ENCODE results near the gene XYLT1. TPM values are rescaled to one million over a fixed set of nuclear protein-coding genes. Genes with fewer than 3 reads are reported as not detected.

The XYLT1 gene
- total RNA-seq, 4 donors from 2014 or later, result 5.6 to 14.9 (median 10.8) TPM

DNA sequence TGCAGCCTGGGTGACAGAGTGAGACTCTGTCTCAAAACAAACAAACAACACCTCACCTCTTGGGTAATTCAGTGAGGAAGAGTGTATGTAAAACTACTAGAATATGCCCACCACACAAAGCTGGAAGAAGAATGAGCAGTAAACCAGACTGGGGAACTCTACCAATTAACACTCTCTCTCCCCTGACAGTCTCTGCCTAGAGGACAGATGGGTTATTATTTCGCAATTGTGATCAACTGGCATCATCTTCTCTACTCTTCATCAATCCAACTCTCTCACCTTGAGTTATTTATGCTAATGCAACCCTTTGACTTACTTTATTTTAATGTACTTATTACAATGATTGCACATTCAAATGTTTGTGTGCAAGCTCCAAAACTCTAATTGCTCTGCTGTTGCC is 205.6 kb downstream of the XYLT1 start:
- WGBS, 2 donors, result 96 to 98% methylated on average over 1 of the region's 1 CpG
- TF ChIP-seq, protein P1, sequence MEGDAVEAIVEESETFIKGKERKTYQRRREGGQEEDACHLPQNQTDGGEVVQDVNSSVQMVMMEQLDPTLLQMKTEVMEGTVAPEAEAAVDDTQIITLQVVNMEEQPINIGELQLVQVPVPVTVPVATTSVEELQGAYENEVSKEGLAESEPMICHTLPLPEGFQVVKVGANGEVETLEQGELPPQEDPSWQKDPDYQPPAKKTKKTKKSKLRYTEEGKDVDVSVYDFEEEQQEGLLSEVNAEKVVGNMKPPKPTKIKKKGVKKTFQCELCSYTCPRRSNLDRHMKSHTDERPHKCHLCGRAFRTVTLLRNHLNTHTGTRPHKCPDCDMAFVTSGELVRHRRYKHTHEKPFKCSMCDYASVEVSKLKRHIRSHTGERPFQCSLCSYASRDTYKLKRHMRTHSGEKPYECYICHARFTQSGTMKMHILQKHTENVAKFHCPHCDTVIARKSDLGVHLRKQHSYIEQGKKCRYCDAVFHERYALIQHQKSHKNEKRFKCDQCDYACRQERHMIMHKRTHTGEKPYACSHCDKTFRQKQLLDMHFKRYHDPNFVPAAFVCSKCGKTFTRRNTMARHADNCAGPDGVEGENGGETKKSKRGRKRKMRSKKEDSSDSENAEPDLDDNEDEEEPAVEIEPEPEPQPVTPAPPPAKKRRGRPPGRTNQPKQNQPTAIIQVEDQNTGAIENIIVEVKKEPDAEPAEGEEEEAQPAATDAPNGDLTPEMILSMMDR (IDR thresholded peaks at IDR 0.05), result no peak
- no peak for TF ChIP-seq POLR2A (IDR thresholded peaks at IDR 0.05)

DNA sequence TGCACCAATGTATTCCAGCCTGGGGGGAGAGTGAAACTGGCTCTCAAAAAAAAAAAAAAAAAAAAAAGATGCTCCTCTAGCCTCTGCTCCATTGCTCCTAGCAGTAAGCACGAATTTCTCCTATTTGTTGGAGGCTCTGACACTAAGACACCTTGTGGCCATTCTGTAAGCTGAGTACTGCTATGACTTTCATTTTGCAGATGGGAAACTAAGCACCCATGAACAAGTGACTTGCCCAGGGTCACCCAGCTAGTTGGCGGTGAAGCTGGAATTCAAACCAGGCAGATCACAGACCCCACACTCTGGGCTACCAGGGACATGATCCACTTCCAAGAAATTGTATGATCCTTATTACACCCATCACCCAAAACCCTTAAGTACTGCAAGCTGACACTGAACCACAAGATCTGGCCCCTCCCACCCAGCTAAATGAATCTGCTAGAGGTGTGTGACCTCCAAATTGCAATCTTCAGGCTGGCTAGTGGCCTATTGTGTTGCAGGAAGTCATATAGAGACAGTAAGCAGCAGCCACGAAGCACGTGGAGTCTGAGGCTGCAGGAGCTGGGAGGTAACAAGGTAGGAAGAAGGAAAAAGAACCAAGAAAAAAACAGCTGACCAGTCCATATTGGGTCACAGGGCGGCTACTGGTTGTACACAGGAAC is 209.4 kb downstream of the XYLT1 start:
- no peaks in the 10 kb centered on the region for H3K4me1 ChIP-seq
- DNase-seq, result no peak
- H3K4me3 ChIP-seq (replicated peaks in 1 of 3), result no peak overlapping the region
- no peaks in the 10 kb centered on the region for H3K9me3 ChIP-seq
- 81% methylated on average over 5 of the region's 5 CpGs for WGBS, 2 donors
- H3K27me3 ChIP-seq, result no peaks in the 10 kb centered on the region
- no peaks in the 10 kb centered on the region for H3K36me3 ChIP-seq
- intact Hi-C loops (cut with DNase I), result no loop called here
- no peak for TF ChIP-seq POLR2A (IDR thresholded peaks at IDR 0.05)
- TF ChIP-seq, protein P1 (IDR thresholded peaks at IDR 0.05), result no peak
- no peak overlapping the region for H3K27ac ChIP-seq

More for the DNA sequence above, 205.6 kb downstream of the XYLT1 start:
- intact Hi-C loops (cut with DNase I), result no loop called here
- H3K27ac ChIP-seq, result no peak overlapping the region
- H3K27me3 ChIP-seq, result no peaks in the 10 kb centered on the region
- H3K36me3 ChIP-seq, result no peaks in the 10 kb centered on the region
- no peak overlapping the region for H3K4me3 ChIP-seq (replicated peaks in 1 of 3)
- H3K9me3 ChIP-seq, result no peaks in the 10 kb centered on the region
- no peaks in the 10 kb centered on the region for H3K4me1 ChIP-seq
- no peak for DNase-seq

DNA sequence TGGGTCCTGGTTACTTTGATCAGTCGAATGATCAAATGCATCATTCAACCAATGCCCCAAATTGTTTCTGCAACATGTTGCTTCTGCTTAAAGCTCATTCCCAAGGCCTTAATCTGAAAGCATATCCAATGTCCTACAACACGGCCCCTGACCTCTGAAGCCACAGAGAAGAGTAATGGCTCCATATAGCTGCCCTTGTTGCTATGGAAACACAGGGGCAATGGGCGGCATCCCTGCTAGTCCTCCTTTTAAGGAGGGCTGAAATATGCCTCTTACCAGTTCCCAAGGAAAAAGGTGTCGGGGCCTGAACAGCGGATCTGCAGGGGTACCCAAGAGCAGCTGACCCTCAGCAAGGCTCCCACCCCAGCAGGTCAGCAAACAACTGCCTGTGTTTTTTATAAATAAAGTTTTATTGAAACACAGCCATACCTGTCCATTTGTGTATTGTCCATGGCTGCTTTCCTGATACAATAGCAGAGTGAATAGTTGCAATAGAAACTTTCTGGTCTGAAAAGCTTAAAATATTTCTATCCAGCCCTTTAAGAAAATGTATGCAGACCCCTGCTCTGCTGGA is 210.4 kb downstream of the XYLT1 start:
- Histone ChIP-seq H3K9me3 (no peaks in the 10 kb centered on the region), H3K36me3 (no peaks in the 10 kb centered on the region), H3K4me3 (replicated peaks in 1 of 3) (no peak overlapping the region), H3K27ac (no peak overlapping the region), H3K27me3 (no peaks in the 10 kb centered on the region), H3K4me1 (no peaks in the 10 kb centered on the region)
- TF ChIP-seq, protein P1 (IDR thresholded peaks at IDR 0.05), result no peak
- no peak for TF ChIP-seq POLR2A (IDR thresholded peaks at IDR 0.05)
- 93 to 95% methylated on average over 4 to 5 of the region's 5 CpGs for WGBS, 2 donors
- intact Hi-C loops (cut with DNase I), result no loop called here
- DNase-seq, result no peak

DNA sequence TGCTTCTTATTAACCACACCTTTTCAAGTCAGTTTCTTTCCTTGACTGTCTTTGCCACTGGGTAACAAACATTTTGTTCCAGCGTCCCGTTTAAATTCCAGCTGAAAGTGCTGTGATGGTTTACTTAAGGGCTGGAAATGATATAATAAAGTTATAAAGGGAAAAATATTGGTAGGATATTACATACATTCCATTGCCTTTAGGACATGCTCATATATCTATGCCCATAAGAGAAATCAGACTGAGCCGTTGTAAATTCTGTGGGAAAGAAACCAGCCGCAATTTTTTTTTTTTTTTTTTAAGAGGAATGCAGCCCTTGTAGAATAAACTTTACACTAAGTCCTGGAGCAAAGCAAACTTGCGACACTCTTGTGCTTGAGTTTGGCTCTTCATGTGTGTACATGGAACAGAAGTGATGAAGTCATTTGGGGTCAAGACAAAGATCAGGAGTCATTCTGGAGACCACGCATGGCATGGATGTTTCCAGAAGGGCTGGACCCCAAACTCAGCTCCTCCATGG is 210.9 kb downstream of the XYLT1 start:
- intact Hi-C loops (cut with DNase I), result no loop called here
- 45 to 62% methylated on average over 6 of the region's 6 CpGs for WGBS, 2 donors

More for the DNA sequence above, 210.9 kb downstream of the XYLT1 start:
- Histone ChIP-seq H3K4me3 (replicated peaks in 1 of 3) (no peak overlapping the region), H3K27me3 (no peaks in the 10 kb centered on the region), H3K36me3 (no peaks in the 10 kb centered on the region), H3K27ac (no peak overlapping the region), H3K4me1 (no peaks in the 10 kb centered on the region), H3K9me3 (no peaks in the 10 kb centered on the region)
- TF ChIP-seq POLR2A (IDR thresholded peaks at IDR 0.05), result no peak
- TF ChIP-seq, protein P1 (IDR thresholded peaks at IDR 0.05), result no peak
- DNase-seq, result no peak

All from thyroid gland (tissue), 4 donors.